Astrocyte (in vitro differentiated cells and primary cell): ENCODE measurements around the gene UGT1A4. TPM values are rescaled to one million over a fixed set of nuclear protein-coding genes. Genes with fewer than 3 reads are reported as not detected.

ENCODE experiments used
- DNase-seq: peaks from one replicate; pipeline ENCODE4 v3.0.0-alpha.2; 2010; ENCODE audit warnings: low read depth
- FAIRE-seq: peaks from 2 replicates; lab custom pipeline; 2011; peaks lifted over from hg19 to GRCh38; lab: Jason Lieb, UNC
- H2AFZ ChIP-seq: 2 replicates; pipeline ENCODE4 v1.6.0; 2012; ENCODE audit warnings: low read depth, low read length, inconsistent platforms
- H3K27ac ChIP-seq: 2 replicates; pipeline ENCODE4 v1.5.1; 2011; ENCODE audit warnings: low read depth, low read length, inconsistent platforms
- H3K27me3 ChIP-seq: 2 replicates; pipeline ENCODE4 v1.6.0; 2011; ENCODE audit warnings: low read length, inconsistent platforms; ENCODE audit not compliant: insufficient read depth
- H3K36me3 ChIP-seq: 2 replicates; pipeline ENCODE4 v1.5.1; 2011; ENCODE audit warnings: low read length, inconsistent platforms; ENCODE audit not compliant: insufficient read depth
- H3K4me1 ChIP-seq: 2 replicates; pipeline ENCODE4 v1.5.1; 2011; ENCODE audit warnings: low read length, inconsistent platforms; ENCODE audit not compliant: insufficient read depth
- H3K4me2 ChIP-seq: 2 replicates; pipeline ENCODE4 v1.6.0; 2012; ENCODE audit warnings: low read length, inconsistent platforms
- H3K4me3 ChIP-seq: 2 replicates; pipeline ENCODE4 v1.5.1; 2011; ENCODE audit warnings: low read depth, mild to moderate bottlenecking, low read length, inconsistent platforms; ENCODE audit not compliant: insufficient read depth
- H3K79me2 ChIP-seq: 2 replicates; pipeline ENCODE4 v1.6.0; 2012; ENCODE audit warnings: mild to moderate bottlenecking, low read length, inconsistent platforms; ENCODE audit not compliant: insufficient read depth
- H3K9ac ChIP-seq: 2 replicates; pipeline ENCODE4 v1.6.0; 2012; ENCODE audit warnings: mild to moderate bottlenecking, low read length, inconsistent platforms
- H3K9me3 ChIP-seq: 2 replicates; pipeline ENCODE4 v1.5.1; 2012; ENCODE audit warnings: low read depth, mild to moderate bottlenecking, low read length, inconsistent platforms; ENCODE audit not compliant: insufficient read depth
- H4K20me1 ChIP-seq: 2 replicates; pipeline ENCODE4 v1.6.0; 2012; ENCODE audit warnings: low read length, inconsistent platforms; ENCODE audit not compliant: insufficient read depth
- H3K27ac Mint-ChIP-seq: one replicate; pipeline ENCODE4 v1.8.0; 2021; ENCODE audit warnings: mild to moderate bottlenecking, mixed read lengths; ENCODE audit not compliant: unreplicated experiment
- H3K27me3 Mint-ChIP-seq: one replicate; pipeline ENCODE4 v1.8.0; 2021; ENCODE audit warnings: low read depth, mixed read lengths; ENCODE audit not compliant: unreplicated experiment
- H3K36me3 Mint-ChIP-seq: one replicate; pipeline ENCODE4 v1.8.0; 2021; ENCODE audit warnings: low read depth, mixed read lengths; ENCODE audit not compliant: unreplicated experiment
- H3K4me1 Mint-ChIP-seq: one replicate; pipeline ENCODE4 v1.8.0; 2021; ENCODE audit warnings: low read depth, mixed read lengths; ENCODE audit not compliant: unreplicated experiment
- H3K4me3 Mint-ChIP-seq: one replicate; pipeline ENCODE4 v1.8.0; 2021; ENCODE audit warnings: mild to moderate bottlenecking, moderate library complexity, mixed read lengths; ENCODE audit not compliant: unreplicated experiment
- H3K9me3 Mint-ChIP-seq: one replicate; pipeline ENCODE4 v1.8.0; 2021; ENCODE audit warnings: mild to moderate bottlenecking, mixed read lengths; ENCODE audit not compliant: unreplicated experiment
- EZH2 ChIP-seq: IDR thresholded peaks from 2 replicates; pipeline ENCODE4 v1.6.1; 2012; ENCODE audit warnings: mild to moderate bottlenecking, low read length, inconsistent platforms; ENCODE audit not compliant: insufficient read depth
- total RNA-seq: library from RNA; stranded (reverse); gene quantifications from 2 replicates; pipeline ENCODE4 v1.2.1, GENCODE V29; 2021
- TF ChIP-seq, protein P1 (sequence below): IDR thresholded peaks from 2 replicates; pipeline ENCODE4 v1.5.1; 2011; ENCODE audit warnings: low read depth, mild to moderate bottlenecking, inconsistent platforms, low read length, moderate library complexity; ENCODE audit not compliant: insufficient read depth

Gene UGT1A4
- total RNA-seq, 1 donor from 2014 or later: not detected

DNA sequence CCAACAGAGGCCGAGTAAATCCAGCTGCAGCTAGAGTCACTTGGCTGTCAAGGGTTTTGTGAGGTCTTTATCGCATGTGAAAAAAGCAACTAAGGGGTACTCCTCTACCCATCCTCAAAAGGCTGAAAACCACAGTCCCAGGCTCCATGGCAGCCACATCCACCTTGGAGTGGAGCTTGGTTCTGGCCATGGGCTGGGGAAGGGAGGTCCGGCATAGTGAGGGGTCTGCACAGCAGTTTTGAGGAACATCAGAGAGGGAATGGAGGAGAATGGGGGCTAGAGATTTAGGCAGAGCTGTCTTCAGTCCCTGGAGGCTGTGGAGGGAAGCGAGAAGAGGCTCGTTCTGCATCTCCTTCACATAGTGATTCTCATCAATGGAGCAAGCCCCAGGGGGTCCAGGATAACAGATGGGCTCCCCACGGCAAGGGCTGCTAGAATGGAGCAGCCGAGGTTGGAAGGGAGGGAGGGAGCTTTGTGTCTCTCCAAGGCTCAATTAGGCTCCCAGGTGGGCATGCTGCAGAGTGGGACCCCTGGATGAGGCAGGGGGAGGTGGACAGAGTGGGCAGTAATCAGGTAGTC lies 80.6 kb downstream of the UGT1A4 start:
- peaks cover 34% of the 10 kb centered on the region for H3K27me3 Mint-ChIP-seq
- Histone ChIP-seq H3K9ac (no peak overlapping the region), H3K27ac (no peak overlapping the region), H3K79me2 (no peaks in the 10 kb centered on the region), H4K20me1 (no peaks in the 10 kb centered on the region), H3K27me3 (no peaks in the 10 kb centered on the region), H3K9me3 (no peaks in the 10 kb centered on the region), H3K36me3 (no peaks in the 10 kb centered on the region), H2AFZ (no peak overlapping the region), H3K4me3 (no peak overlapping the region), H3K4me1 (peaks cover 5% of the 10 kb centered on the region), H3K4me2 (no peak overlapping the region)
- TF ChIP-seq, protein P1, sequence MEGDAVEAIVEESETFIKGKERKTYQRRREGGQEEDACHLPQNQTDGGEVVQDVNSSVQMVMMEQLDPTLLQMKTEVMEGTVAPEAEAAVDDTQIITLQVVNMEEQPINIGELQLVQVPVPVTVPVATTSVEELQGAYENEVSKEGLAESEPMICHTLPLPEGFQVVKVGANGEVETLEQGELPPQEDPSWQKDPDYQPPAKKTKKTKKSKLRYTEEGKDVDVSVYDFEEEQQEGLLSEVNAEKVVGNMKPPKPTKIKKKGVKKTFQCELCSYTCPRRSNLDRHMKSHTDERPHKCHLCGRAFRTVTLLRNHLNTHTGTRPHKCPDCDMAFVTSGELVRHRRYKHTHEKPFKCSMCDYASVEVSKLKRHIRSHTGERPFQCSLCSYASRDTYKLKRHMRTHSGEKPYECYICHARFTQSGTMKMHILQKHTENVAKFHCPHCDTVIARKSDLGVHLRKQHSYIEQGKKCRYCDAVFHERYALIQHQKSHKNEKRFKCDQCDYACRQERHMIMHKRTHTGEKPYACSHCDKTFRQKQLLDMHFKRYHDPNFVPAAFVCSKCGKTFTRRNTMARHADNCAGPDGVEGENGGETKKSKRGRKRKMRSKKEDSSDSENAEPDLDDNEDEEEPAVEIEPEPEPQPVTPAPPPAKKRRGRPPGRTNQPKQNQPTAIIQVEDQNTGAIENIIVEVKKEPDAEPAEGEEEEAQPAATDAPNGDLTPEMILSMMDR: no peak
- TF ChIP-seq EZH2: no peak
- peaks cover 4% of the 10 kb centered on the region for H3K9me3 Mint-ChIP-seq
- no peaks in the 10 kb centered on the region for H3K36me3 Mint-ChIP-seq
- FAIRE-seq (no peak), DNase-seq (no peak)
- H3K4me1 Mint-ChIP-seq: peaks cover 4% of the 10 kb centered on the region
- H3K4me3 Mint-ChIP-seq: no peak overlapping the region
- H3K27ac Mint-ChIP-seq: no peak overlapping the region

DNA sequence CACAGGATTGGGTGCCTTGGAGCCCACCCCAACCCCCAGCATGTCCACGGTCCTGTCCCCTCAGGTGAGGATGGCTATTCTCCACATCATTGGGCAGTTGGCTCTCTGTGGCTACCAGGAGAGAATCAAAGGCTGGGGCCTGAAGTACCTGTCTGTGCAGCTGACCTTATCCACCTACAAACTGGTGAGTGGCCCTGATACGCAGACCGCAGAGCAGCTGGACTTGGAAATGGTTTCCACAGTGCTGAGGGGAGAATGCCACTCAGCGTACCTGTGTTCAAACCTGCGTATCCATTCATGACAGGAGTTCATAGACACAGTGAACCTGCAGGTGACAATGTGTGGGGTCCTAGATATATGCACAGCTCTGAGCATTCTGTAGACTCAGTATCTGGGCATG lies 81.2 kb downstream of the UGT1A4 start:
- TF ChIP-seq, protein P1: no peak
- no peak for TF ChIP-seq EZH2
- H3K27ac ChIP-seq: no peak overlapping the region
- H3K9ac ChIP-seq: no peak overlapping the region
- Mint-ChIP-seq H3K27me3 (peaks cover 38% of the 10 kb centered on the region), H3K4me3 (no peak overlapping the region), H3K27ac (no peak overlapping the region), H3K4me1 (peaks cover 4% of the 10 kb centered on the region), H3K36me3 (no peaks in the 10 kb centered on the region), H3K9me3 (peaks cover 4% of the 10 kb centered on the region)
- no peaks in the 10 kb centered on the region for H3K36me3 ChIP-seq
- no peaks in the 10 kb centered on the region for H4K20me1 ChIP-seq
- H3K27me3 ChIP-seq: peaks cover under 1% of the 10 kb centered on the region
- no peak overlapping the region for H3K4me3 ChIP-seq
- no peaks in the 10 kb centered on the region for H3K9me3 ChIP-seq
- H3K4me1 ChIP-seq: peaks cover 5% of the 10 kb centered on the region
- DNase-seq (no peak), FAIRE-seq (no peak)
- no peaks in the 10 kb centered on the region for H3K79me2 ChIP-seq
- no peak overlapping the region for H3K4me2 ChIP-seq
- H2AFZ ChIP-seq: no peak overlapping the region

DNA sequence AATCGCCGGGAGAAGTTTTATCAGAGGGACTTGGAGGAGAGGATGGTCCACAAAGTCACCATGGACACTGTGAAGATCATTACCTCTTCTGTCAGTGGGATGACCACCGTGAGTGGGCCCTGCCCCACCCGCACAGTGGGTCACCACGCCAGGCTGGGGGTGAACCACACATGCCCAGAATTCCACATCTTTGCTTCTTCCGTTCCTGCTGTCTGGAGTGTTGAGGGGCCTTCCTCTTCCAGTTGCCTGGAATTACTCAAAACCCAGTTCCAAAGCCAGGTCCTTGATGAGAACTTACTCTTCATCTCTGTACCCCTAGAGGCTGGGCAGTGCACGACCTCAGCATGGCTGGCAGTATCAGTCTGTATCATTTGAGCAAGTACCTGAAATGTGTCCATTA lies 81.7 kb downstream of the UGT1A4 start:
- no peak overlapping the region for H3K4me3 Mint-ChIP-seq
- Histone ChIP-seq H3K27ac (no peak overlapping the region), H3K79me2 (no peaks in the 10 kb centered on the region), H4K20me1 (no peaks in the 10 kb centered on the region), H2AFZ (no peak overlapping the region), H3K9ac (no peak overlapping the region), H3K36me3 (no peaks in the 10 kb centered on the region), H3K27me3 (peaks cover 4% of the 10 kb centered on the region), H3K4me2 (no peak overlapping the region), H3K4me1 (peaks cover 5% of the 10 kb centered on the region), H3K9me3 (no peaks in the 10 kb centered on the region), H3K4me3 (no peak overlapping the region)
- H3K4me1 Mint-ChIP-seq: peaks cover 4% of the 10 kb centered on the region
- H3K36me3 Mint-ChIP-seq: no peaks in the 10 kb centered on the region
- peaks cover 38% of the 10 kb centered on the region for H3K27me3 Mint-ChIP-seq
- no peak overlapping the region for H3K27ac Mint-ChIP-seq
- FAIRE-seq (no peak), DNase-seq (no peak)
- no peak for TF ChIP-seq EZH2
- TF ChIP-seq, protein P1: no peak
- H3K9me3 Mint-ChIP-seq: peaks cover 4% of the 10 kb centered on the region
